Chondrocyte (in vitro differentiated cells): ENCODE data around the gene LRMDA. TPM values are rescaled to one million over a fixed set of nuclear protein-coding genes. Genes with fewer than 3 reads are reported as not detected.

Source experiments
- DNase-seq: peaks from one replicate; pipeline ENCODE4 v3.0.0; 2021; ENCODE audit warnings: mixed read lengths, low spot score
- H3K27ac Mint-ChIP-seq: one replicate; pipeline ENCODE4 v1.8.0; 2021; ENCODE audit warnings: mild to moderate bottlenecking, moderate library complexity, mixed read lengths; ENCODE audit not compliant: unreplicated experiment
- H3K27me3 Mint-ChIP-seq: 2 replicates; pipeline ENCODE4 v1.8.0; 2021; ENCODE audit warnings: low read depth, mixed read lengths
- H3K36me3 Mint-ChIP-seq: 2 replicates; pipeline ENCODE4 v1.8.0; 2021; ENCODE audit warnings: low read depth, mixed read lengths
- H3K4me1 Mint-ChIP-seq: 2 replicates; pipeline ENCODE4 v1.8.0; 2021; ENCODE audit warnings: low read depth, mild to moderate bottlenecking, mixed read lengths
- H3K4me3 Mint-ChIP-seq: one replicate; pipeline ENCODE4 v1.8.0; 2021; ENCODE audit warnings: mild to moderate bottlenecking, moderate library complexity, mixed read lengths; ENCODE audit not compliant: unreplicated experiment
- H3K9me3 Mint-ChIP-seq: 2 replicates; pipeline ENCODE4 v1.8.0; 2021; ENCODE audit warnings: low read depth, mixed read lengths
- total RNA-seq: library from RNA; stranded (reverse); gene quantifications from 3 replicates; pipeline ENCODE4 v1.2.1, GENCODE V29; 2021
- TF ChIP-seq, protein P1 (sequence below): fragments of 200-600 bp; sonication (generic); IDR thresholded peaks from 2 replicates; pipeline ENCODE4 v1.5.0; 2021; ENCODE audit warnings: antibody characterized with exemption, mild to moderate bottlenecking, moderate library complexity

Gene LRMDA
- total RNA-seq, 1 donor from 2014 or later, result 2.8 TPM

DNA sequence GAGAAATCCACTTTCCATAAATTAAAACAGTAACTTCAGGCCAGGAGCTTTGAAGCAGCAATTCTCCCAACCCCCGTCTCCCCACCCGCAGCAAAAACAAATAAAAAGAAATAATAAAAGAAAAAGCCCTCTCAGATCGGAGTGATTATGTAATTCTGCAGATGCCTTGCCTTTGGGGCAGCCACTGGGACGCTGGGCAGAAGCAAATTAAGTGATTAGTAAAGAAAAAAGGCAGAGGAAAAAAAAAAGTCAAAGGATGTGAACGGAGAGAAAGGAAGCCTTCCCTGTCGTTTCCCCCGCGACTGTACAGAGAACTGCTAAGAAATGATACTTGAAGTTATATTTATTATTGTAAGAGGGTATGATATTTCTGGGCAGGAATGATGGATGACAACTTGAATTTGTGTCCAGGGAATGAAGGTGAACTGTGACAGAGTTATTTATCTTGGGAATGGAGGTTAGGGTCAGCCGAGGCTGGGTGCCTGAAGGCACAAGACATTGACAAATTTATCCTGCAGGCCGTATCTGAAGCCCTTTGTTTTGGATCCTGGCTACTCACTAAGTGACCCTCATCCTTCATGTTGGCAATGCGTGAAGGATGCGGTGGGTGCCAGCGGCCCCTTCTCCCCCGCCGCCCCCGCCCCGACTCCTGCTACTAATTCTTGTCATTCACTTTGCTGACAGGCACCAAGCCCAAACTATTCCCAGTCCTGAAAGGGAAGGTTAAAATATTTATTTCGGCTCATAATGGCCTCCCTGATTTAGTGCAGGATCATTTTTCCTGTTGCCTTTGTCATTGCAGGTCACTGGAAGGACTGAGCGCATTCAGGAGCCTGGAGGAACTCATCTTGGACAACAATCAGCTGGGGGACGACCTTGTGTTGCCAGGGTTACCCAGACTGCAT, 604.0 kb downstream of the LRMDA start:
- Mint-ChIP-seq H3K36me3 (peaks cover 4% of the 10 kb centered on the region), H3K27me3 (no peaks in the 10 kb centered on the region), H3K4me1 (peaks cover 20% of the 10 kb centered on the region), H3K4me3 (peak overlapping the region; percentile 44), H3K27ac (peak overlapping the region; percentile 71), H3K9me3 (peaks cover 7% of the 10 kb centered on the region)
- TF ChIP-seq, protein P1, sequence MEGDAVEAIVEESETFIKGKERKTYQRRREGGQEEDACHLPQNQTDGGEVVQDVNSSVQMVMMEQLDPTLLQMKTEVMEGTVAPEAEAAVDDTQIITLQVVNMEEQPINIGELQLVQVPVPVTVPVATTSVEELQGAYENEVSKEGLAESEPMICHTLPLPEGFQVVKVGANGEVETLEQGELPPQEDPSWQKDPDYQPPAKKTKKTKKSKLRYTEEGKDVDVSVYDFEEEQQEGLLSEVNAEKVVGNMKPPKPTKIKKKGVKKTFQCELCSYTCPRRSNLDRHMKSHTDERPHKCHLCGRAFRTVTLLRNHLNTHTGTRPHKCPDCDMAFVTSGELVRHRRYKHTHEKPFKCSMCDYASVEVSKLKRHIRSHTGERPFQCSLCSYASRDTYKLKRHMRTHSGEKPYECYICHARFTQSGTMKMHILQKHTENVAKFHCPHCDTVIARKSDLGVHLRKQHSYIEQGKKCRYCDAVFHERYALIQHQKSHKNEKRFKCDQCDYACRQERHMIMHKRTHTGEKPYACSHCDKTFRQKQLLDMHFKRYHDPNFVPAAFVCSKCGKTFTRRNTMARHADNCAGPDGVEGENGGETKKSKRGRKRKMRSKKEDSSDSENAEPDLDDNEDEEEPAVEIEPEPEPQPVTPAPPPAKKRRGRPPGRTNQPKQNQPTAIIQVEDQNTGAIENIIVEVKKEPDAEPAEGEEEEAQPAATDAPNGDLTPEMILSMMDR, result no peak
- no peak for DNase-seq

DNA sequence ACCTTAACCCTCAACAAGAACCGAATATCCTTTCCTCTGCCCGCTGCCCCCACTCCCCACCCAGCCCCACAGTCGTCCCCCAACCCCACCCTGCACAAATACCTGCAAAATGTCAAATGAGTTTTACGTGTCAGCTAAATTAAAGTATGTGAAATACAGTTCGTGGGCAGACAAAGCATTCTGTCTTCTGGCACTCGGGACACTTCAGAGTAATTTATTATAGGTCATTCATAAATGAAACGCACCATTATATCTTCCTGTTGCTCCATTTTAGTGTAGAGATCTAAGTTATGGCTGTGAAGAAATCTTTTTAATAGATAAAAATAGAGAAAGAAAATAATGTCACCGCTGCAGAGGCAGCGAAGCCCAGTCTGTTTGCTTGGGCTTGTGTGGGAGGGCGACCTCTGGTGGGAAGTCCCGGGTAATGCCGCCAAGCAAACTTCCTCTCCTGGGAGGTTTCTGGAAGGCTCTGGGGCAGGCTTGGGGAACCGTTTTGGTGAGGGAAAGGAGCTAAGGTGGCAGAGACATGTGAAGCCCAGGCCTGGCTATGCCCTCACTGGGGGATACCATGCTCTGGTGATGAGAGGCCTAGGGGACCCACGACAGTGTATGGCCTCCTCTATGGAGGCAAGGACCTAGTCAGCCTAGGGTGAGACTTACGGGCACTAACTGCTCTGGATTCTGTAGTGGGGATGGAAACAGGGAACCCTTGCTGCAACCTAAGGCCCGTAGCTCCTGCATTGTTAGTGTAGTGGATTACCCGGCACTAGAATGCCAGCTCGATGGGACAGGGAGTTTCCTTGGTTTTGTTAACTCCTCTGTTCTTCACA, 604.9 kb downstream of the LRMDA start:
- Mint-ChIP-seq H3K27me3 (no peaks in the 10 kb centered on the region), H3K9me3 (peaks cover 7% of the 10 kb centered on the region), H3K4me1 (peaks cover 20% of the 10 kb centered on the region), H3K36me3 (peaks cover 4% of the 10 kb centered on the region), H3K4me3 (peak overlapping the region; percentile 62), H3K27ac (peak overlapping the region; percentile 22)
- no peak for DNase-seq
- TF ChIP-seq, protein P1, result peak; percentile 94

DNA sequence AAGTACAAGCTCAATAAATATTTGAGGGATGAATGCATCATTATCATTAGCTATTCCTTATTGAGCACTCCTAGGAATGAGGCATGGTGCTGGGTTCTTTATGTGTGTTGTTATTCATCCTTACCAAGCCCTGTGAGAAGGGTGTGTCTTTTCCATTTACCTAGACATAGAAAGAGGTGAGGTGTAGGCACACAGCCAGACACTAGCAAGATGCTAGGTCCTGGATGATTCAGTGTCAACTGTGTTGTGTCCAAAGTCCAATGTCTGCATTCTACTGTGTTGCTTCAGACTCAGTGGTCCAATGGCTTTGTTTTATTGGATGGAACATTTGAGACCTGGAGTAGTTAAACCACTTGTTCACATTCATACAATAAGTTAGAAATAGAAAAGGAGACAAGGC, 605.5 kb downstream of the LRMDA start:
- Mint-ChIP-seq H3K36me3 (peaks cover 4% of the 10 kb centered on the region), H3K27ac (no peak overlapping the region), H3K9me3 (peaks cover 7% of the 10 kb centered on the region), H3K4me1 (peaks cover 20% of the 10 kb centered on the region), H3K27me3 (peaks cover under 1% of the 10 kb centered on the region), H3K4me3 (no peak overlapping the region)
- TF ChIP-seq, protein P1, result no peak
- DNase-seq, result no peak

DNA sequence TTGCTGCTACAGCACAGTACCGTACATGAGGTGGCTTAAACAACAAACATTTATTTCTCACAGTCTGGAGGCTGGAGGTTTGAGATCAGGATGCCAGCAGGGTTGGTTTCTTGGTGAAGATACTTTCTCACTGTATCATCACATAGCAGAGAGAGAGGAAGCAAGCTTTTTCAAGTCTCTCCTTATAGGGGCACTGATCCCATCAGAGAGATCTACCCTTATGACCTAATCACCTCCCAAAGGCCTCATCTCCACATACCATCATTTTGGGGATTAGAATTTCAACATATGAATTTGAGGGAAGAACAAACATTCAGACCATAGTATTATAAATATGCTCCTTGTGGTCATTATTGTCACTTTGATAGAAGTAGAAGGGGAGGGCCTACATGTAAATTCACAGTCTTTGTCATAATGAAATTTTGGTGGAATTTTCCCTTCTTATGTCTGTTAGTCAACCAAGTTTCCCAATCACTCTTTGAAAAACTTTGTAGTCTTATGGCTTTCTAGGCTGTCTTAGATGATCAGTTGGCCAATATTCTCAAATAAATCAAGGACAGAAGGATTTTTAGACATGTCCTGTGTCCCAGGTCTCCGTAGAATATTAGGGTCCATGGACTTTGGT, 606.2 kb downstream of the LRMDA start:
- Mint-ChIP-seq H3K36me3 (peaks cover 4% of the 10 kb centered on the region), H3K4me1 (peaks cover 20% of the 10 kb centered on the region), H3K9me3 (peaks cover 7% of the 10 kb centered on the region), H3K27ac (no peak overlapping the region), H3K4me3 (no peak overlapping the region), H3K27me3 (peaks cover 1% of the 10 kb centered on the region)
- DNase-seq, result no peak
- TF ChIP-seq, protein P1, result no peak

DNA sequence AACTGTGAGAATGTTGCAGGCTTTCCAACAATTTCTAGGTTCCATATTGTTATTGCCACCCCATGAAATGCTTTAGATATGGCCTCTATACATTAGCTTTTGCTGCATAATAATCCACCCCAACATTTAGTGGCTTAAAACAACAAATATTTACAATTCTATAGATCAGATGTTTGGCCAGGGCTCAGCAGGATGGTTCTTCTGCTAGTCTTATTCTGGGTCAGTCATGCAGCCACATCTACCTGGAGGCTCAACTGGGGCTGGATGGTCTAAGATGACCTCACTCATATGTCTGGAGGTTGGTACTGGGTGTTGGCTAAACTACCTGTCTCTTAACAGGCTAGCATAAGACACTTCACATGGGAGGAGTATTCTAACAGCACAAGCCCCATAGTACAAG, 607.3 kb downstream of the LRMDA start:
- H3K36me3 Mint-ChIP-seq, result peaks cover 4% of the 10 kb centered on the region
- peaks cover 20% of the 10 kb centered on the region for H3K4me1 Mint-ChIP-seq
- no peak overlapping the region for H3K4me3 Mint-ChIP-seq
- no peak overlapping the region for H3K27ac Mint-ChIP-seq
- H3K9me3 Mint-ChIP-seq, result peaks cover 7% of the 10 kb centered on the region
- DNase-seq, result no peak
- TF ChIP-seq, protein P1, result no peak
- H3K27me3 Mint-ChIP-seq, result peaks cover 1% of the 10 kb centered on the region
